ENCODE results near the gene NBAS.

DNA sequence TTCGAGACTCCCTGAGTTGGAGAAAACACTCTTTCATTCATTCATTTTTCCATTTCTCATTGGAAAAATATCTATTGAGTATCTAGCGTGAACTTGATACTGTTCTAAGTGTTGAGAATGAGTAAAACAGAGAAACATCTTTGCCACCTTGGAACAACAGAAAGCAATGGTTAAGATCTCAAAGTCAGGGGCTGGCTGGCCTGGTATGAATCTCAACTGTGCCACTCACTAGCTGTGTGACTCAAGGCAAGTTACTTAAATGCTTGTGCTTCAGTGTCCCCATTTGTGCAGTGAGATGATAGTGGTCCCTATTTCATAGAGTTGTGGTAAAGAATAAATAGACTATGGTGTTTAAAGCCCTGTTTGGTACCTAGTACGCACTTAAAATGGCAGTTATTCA lies 415.2 kb downstream of the NBAS start:
- TF ChIP-seq CTCF (IDR thresholded peaks at IDR 0.05; ENCODE audit: low read depth, low read length) = no peak
- no peak for TF ChIP-seq POLR2A (IDR thresholded peaks at IDR 0.05; ENCODE audit: extremely low read depth, insufficient read length)
- TF ChIP-seq, protein P1, sequence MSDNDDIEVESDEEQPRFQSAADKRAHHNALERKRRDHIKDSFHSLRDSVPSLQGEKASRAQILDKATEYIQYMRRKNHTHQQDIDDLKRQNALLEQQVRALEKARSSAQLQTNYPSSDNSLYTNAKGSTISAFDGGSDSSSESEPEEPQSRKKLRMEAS (IDR thresholded peaks at IDR 0.05; ENCODE audit: low read depth, low read length) = no peak
